LNCaP clone FGC (cell line): ENCODE measurements around the gene MAPK8IP2.
"Not testable (repeated sequence)": the region's sequence is repeated elsewhere in the genome, so short reads cannot be mapped to it uniquely, and the experiment has no call there.

Experiments
- DNase-seq: peaks from one replicate; pipeline ENCODE4 v3.0.0-alpha.2; 2011; ENCODE audit warnings: low read depth
- H3K4me3 ChIP-seq: 2 replicates; pipeline ENCODE4 v1.5.1; 2011; ENCODE audit warnings: mild to moderate bottlenecking, low read depth, low read length, control low read depth
- TF ChIP-seq, protein P1 (sequence below): IDR thresholded peaks from 2 replicates; pipeline ENCODE4 v1.5.1; 2012; ENCODE audit warnings: mild to moderate bottlenecking; ENCODE audit not compliant: control insufficient read depth, insufficient read depth; ENCODE audit errors: extremely low read depth

The MAPK8IP2 gene

DNA sequence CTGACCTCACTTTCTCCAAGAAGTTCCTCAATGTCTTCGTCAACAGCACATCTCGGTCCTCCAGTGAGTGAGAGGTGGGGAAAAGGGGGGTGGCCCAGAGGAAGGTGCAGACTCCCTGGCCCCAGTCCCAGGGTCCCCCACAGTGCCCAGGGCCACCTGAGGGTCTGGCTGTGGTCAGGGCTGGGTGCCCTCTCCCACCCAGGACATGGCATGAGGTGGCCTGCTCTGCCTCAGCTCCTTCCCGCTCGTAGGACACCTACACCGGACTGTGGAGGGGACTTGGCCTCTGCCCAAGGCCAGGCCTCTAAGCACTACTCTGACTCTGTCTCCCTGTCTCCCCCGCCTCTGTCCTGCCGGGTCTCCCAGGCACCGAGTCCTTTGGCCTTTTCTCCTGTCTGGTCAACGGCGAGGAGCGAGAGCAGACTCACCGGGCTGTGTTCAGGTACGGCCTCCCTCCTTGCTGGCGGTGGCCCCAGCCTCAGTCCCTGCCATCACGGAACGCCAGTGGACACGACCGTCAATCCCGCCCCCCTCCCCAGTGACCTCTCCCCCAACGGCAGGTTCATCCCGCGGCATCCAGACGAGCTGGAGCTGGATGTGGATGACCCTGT is 4.5 kb downstream of the MAPK8IP2 start:
- DNase-seq, result no peak
- no peak overlapping the region for H3K4me3 ChIP-seq
- TF ChIP-seq, protein P1, sequence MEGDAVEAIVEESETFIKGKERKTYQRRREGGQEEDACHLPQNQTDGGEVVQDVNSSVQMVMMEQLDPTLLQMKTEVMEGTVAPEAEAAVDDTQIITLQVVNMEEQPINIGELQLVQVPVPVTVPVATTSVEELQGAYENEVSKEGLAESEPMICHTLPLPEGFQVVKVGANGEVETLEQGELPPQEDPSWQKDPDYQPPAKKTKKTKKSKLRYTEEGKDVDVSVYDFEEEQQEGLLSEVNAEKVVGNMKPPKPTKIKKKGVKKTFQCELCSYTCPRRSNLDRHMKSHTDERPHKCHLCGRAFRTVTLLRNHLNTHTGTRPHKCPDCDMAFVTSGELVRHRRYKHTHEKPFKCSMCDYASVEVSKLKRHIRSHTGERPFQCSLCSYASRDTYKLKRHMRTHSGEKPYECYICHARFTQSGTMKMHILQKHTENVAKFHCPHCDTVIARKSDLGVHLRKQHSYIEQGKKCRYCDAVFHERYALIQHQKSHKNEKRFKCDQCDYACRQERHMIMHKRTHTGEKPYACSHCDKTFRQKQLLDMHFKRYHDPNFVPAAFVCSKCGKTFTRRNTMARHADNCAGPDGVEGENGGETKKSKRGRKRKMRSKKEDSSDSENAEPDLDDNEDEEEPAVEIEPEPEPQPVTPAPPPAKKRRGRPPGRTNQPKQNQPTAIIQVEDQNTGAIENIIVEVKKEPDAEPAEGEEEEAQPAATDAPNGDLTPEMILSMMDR, result no peak

DNA sequence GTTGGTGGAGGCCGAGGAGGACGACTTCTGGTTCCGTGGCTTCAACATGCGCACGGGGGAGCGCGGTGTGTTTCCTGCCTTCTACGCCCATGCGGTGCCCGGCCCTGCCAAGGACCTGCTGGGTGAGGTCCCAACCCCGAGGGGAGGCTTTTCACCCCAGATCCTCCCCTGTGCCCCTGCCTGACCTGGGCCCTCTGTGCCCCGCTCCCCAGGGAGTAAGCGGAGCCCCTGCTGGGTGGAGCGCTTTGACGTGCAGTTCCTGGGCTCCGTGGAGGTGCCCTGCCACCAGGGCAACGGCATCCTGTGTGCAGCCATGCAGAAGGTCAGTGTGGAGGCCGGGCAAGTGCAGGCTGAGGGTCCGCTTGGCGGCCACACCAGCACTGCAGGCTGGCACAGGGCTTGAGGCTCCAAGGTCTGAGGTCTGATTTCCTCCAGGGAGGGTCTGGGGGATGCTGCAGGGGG is 5.1 kb downstream of the MAPK8IP2 start:
- DNase-seq, result no peak
- H3K4me3 ChIP-seq, result no peak overlapping the region
- TF ChIP-seq, protein P1, result no peak

DNA sequence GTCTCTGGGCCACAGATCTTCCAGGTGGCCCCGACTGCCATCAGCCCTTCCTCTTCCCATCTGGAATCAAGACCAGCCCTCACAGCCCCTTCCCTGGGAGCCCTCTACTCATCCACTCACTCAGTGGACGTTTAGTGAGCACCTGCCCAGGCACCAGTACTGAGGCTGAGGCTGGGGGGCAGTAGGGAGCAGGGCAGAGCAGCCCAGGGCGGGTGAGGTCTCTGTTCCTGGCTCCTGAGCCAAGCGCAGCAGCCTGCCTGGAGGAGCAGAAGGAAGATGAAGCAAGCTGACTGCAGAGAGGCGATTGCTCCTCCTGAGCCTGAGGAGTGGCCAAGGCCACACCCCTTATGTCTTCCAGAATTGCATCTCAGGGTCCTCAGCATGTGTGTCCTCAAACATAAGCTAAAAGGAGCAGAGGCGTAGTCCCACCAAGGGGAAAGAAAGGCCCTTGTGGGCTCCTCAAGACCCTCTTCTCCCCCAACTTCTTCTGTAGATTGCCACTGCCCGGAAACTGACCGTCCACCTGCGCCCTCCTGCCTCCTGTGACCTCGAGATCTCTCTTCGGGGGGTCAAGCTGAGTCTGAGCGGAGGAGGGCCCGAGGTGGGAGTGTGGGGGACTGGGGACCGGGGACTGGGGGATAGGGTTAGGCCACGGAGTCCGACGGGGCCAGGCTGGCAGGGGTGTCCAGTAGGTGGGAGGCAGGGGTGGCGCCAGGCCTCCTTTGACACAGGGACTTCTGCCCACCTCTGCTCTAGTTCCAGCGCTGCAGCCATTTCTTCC is 5.8 kb downstream of the MAPK8IP2 start:
- no peak for DNase-seq
- no peak overlapping the region for H3K4me3 ChIP-seq
- TF ChIP-seq, protein P1, result peak; percentile 48

DNA sequence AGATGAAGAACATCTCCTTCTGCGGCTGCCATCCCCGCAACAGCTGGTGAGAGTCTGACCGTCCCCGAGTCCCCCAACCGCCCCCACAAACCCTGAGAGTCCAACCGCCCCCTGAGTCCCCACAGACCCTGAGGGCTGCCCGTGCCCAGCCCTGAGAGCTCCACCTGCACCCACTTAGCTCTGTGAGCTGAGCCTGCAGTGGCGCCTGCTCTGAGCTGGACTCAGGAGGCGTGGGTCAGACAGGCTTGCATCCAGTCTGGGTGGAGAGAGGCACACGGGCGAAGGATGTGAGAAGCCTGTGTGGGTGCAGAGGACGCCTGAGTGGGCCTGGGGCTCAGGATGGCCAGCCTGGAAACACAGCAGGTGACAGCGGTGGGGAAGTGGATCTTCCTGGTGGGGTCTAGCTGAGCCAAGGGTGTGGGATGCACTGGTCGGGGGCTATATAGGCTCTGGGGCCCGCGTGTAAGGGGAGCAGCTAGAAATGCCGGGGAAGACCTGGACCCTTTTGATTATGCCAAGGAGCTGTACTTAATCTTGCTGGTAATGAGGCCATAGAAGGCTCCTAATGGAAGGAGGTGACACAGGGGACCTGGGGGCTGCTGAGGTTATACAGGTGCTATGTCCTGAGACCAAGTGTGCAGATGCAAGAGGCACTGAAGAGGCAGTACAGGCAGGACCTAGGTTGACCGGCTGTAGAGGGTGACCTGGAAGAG is 6.5 kb downstream of the MAPK8IP2 start:
- TF ChIP-seq, protein P1, result no peak
- H3K4me3 ChIP-seq, result no peak overlapping the region
- no peak for DNase-seq

DNA sequence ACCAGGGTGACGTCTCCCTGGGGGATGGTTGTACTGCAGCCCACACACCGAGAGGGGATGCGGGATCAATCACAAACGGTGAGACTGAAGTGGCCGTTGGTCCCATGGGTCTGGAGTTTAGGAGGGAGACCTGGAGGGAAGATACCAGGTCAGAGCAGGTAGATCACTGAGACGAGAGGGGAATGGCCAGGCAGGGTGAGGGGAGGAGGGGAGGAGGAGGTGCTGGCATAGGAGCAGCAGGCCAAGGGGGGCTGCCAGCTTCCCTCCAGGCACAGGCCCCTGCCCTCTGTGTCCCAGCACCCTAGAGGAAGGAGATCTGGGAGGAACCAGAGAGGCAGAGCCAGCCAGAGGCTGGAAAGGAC is 7.0 kb downstream of the MAPK8IP2 start:
- no peak for DNase-seq
- no peak overlapping the region for H3K4me3 ChIP-seq
- TF ChIP-seq, protein P1, result no peak

DNA sequence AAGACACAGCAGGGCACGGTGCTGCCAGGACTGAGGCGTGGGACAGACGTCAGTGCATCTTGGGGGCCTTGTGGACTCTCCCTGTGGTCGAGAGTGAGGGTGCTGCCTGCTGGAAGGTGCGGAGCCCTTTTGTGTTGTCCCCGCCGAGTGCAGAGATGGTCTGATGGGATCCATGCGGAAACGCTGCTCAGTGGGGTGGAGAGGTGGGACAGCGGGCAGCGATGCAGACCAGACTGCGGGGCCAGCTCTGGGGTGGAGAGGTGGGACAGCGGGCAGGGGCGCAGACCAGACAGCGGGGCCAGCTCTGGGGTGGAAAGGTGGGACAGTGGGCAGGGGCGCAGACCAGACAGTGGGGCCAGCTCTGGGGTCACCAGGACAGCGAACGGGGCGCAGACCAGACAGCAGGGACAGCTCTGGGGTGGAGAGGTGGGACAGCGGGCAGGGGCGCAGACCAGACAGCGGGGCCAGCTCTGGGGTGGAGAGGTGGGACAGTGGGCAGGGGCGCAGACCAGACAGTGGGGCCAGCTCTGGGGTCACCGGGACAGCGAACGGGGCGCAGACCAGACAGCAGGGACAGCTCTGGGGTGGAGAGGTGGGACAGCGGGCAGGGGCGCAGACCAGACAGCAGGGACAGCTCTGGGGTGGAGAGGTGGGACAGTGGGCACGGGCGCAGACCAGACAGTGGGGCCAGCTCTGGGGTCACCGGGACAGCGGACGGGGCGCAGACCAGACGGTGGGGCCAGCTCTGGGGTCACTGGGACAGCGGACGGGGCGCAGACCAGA is 7.7 kb downstream of the MAPK8IP2 start:
- DNase-seq, H3K4me3 ChIP-seq: not testable (repeated sequence)

DNA sequence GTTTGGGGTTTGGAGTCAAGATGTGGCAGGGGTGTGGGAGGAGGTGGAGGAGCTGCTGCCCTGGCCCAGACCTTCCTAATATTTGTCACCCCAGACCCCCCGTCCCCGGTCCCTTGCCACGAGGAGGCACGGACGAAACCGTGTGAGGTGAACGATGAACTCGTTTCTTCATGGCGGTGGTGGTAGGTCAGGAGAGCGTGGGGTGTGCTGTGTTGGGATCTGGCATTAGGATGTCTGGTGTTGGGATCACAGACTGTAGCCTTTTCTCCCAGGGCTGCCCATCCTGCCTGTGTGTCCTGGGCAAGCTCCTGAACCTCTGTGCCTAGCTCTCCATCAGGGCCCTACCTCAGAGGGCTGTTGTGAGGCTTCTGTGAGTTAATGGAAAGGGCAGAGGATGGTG is 8.4 kb downstream of the MAPK8IP2 start:
- TF ChIP-seq, protein P1, result no peak
- no peak for DNase-seq
- H3K4me3 ChIP-seq, result no peak overlapping the region
